ENCODE results near the gene KLF3.

The KLF3 gene

GRCh38 chr4:38675146-38676121 lies 11.4 kb downstream of the KLF3 start:
- H3K4me3 ChIP-seq (ENCODE audit: low read depth, low read length): no peak overlapping the region
- TF ChIP-seq CTCF (IDR thresholded peaks at IDR 0.05; ENCODE audit: low read depth, low read length): peak; percentile 76

- no peak overlapping the region for H3K4me3 ChIP-seq (ENCODE audit: low read depth, low read length)
- no peak for TF ChIP-seq CTCF (IDR thresholded peaks at IDR 0.05; ENCODE audit: low read depth, low read length)
These were observed 13.0 kb downstream of the KLF3 start for GRCh38 chr4:38676986-38677385.

GRCh38 chr4:38677441-38677840 lies 13.4 kb downstream of the KLF3 start:
- TF ChIP-seq CTCF (IDR thresholded peaks at IDR 0.05; ENCODE audit: low read depth, low read length): no peak
- H3K4me3 ChIP-seq (ENCODE audit: low read depth, low read length): no peak overlapping the region

- H3K4me3 ChIP-seq (ENCODE audit: low read depth, low read length): no peak overlapping the region
- no peak for TF ChIP-seq CTCF (IDR thresholded peaks at IDR 0.05; ENCODE audit: low read depth, low read length)
These were observed 14.1 kb downstream of the KLF3 start for GRCh38 chr4:38678078-38678477.

- H3K4me3 ChIP-seq (ENCODE audit: low read depth, low read length): no peak overlapping the region
- no peak for TF ChIP-seq CTCF (IDR thresholded peaks at IDR 0.05; ENCODE audit: low read depth, low read length)
These were observed 15.9 kb downstream of the KLF3 start for GRCh38 chr4:38679921-38680320.

GRCh38 chr4:38681281-38681991 lies 17.4 kb downstream of the KLF3 start:
- no peak for TF ChIP-seq CTCF (IDR thresholded peaks at IDR 0.05; ENCODE audit: low read depth, low read length)

GRCh38 chr4:38682336-38682735 lies 18.3 kb downstream of the KLF3 start:
- no peak for TF ChIP-seq CTCF (IDR thresholded peaks at IDR 0.05; ENCODE audit: low read depth, low read length)
- no peak overlapping the region for H3K4me3 ChIP-seq (ENCODE audit: low read depth, low read length)

More at GRCh38 chr4:38681281-38681991, 17.4 kb downstream of the KLF3 start:
- no peak overlapping the region for H3K4me3 ChIP-seq (ENCODE audit: low read depth, low read length)
